Mesenchymal stem cell (in vitro differentiated cells and primary cell): ENCODE results near the gene COL23A1.
"Not testable (repeated sequence)": the region's sequence is repeated elsewhere in the genome, so short reads cannot be mapped to it uniquely, and the experiment has no call there.

ENCODE experiments used
- DNase-seq: peaks from one replicate; pipeline ENCODE4 v3.0.0-alpha.2; 2013
- H2AFZ ChIP-seq: one replicate; pipeline ENCODE4 v1.6.1; 2013; ENCODE audit warnings: low read depth, mild to moderate bottlenecking, control low read depth, inconsistent platforms, low read length, moderate library complexity
- H2AK5ac ChIP-seq: 2 replicates; pipeline ENCODE4 v1.6.1; 2013; ENCODE audit warnings: low read length, moderate library complexity, mild to moderate bottlenecking, inconsistent platforms; ENCODE audit not compliant: severe bottlenecking
- H2BK120ac ChIP-seq: one replicate; pipeline ENCODE4 v1.6.1; 2013; ENCODE audit warnings: low read depth, mild to moderate bottlenecking, inconsistent platforms, low read length, moderate library complexity
- H2BK12ac ChIP-seq, 2 experiments: one replicate each; pipeline ENCODE4 v1.6.1; 2013; ENCODE audit warnings: inconsistent platforms in 2 of 2, low read length in 2 of 2, mild to moderate bottlenecking in 2 of 2, moderate library complexity in 2 of 2, control low read depth in 1 of 2
- H2BK15ac ChIP-seq: one replicate; pipeline ENCODE4 v1.6.1; 2013; ENCODE audit warnings: mild to moderate bottlenecking, low read depth, inconsistent platforms; ENCODE audit not compliant: poor library complexity, severe bottlenecking
- H2BK5ac ChIP-seq: 2 replicates; pipeline ENCODE4 v1.6.1; 2013; ENCODE audit warnings: low read depth, mild to moderate bottlenecking, low read length, control low read depth, inconsistent platforms; ENCODE audit not compliant: poor library complexity, severe bottlenecking
- H3K14ac ChIP-seq, 2 experiments: one replicate each; pipeline ENCODE4 v1.6.1; 2013; ENCODE audit warnings: inconsistent platforms in 2 of 2, low read length in 2 of 2, control low read depth in 1 of 2, mild to moderate bottlenecking in 1 of 2, moderate library complexity in 1 of 2
- H3K18ac ChIP-seq, 2 experiments: one replicate each; pipeline ENCODE4 v1.6.1; 2013; ENCODE audit warnings: inconsistent platforms in 2 of 2, low read length in 2 of 2, control low read depth in 1 of 2, low read depth in 1 of 2, mild to moderate bottlenecking in 1 of 2
- H3K23ac ChIP-seq, 2 experiments: one replicate each; pipeline ENCODE4 v1.6.1; 2013; ENCODE audit warnings: inconsistent platforms in 2 of 2, low read length in 2 of 2, mild to moderate bottlenecking in 2 of 2, moderate library complexity in 2 of 2, control low read depth in 1 of 2
- H3K27ac ChIP-seq: 2 replicates; pipeline ENCODE4 v1.5.1; 2013; ENCODE audit warnings: mild to moderate bottlenecking, moderate library complexity, low read length, control low read depth, inconsistent platforms; ENCODE audit not compliant: poor library complexity, severe bottlenecking
- H3K27me3 ChIP-seq, 2 experiments: 2 replicates each; pipeline versions ENCODE4 v1.6.1 to v1.7.0; 2013; ENCODE audit warnings: low read length in 2 of 2, mild to moderate bottlenecking in 2 of 2, moderate library complexity in 2 of 2, control low read depth in 1 of 2, inconsistent platforms in 1 of 2; ENCODE audit not compliant: control insufficient read depth in 1 of 2, insufficient read depth in 1 of 2
- H3K36me3 ChIP-seq, 2 experiments: 2 replicates each; pipeline versions ENCODE4 v1.6.1 to v1.7.0; 2013; ENCODE audit warnings: low read length in 2 of 2, control low read depth in 1 of 2, inconsistent platforms in 1 of 2, low read depth in 1 of 2, mild to moderate bottlenecking in 1 of 2; ENCODE audit not compliant: insufficient read depth in 2 of 2, control insufficient read depth in 1 of 2
- H3K4ac ChIP-seq, 2 experiments: one replicate each; pipeline ENCODE4 v1.6.1; 2013; ENCODE audit warnings: inconsistent platforms in 2 of 2, low read length in 2 of 2, mild to moderate bottlenecking in 2 of 2, moderate library complexity in 2 of 2, control low read depth in 1 of 2, low read depth in 1 of 2
- H3K4me1 ChIP-seq: 2 replicates; pipeline ENCODE4 v1.6.1; 2013; ENCODE audit warnings: low read depth, low read length, control low read depth; ENCODE audit not compliant: control insufficient read depth, insufficient read depth
- H3K4me2 ChIP-seq: 2 replicates; pipeline ENCODE4 v1.6.1; 2013; ENCODE audit warnings: low read length, mild to moderate bottlenecking, inconsistent platforms; ENCODE audit not compliant: poor library complexity, severe bottlenecking
- H3K4me3 ChIP-seq, 2 experiments: 2 replicates each; pipeline versions ENCODE4 v1.5.1 to v1.7.0; 2013; ENCODE audit warnings: low read length in 2 of 2, mild to moderate bottlenecking in 2 of 2, control low read depth in 1 of 2, low read depth in 1 of 2; ENCODE audit not compliant: insufficient read depth in 1 of 2
- H3K79me1 ChIP-seq: replicated peaks from 2 replicates; pipeline ENCODE4 v1.6.1; 2013; ENCODE audit warnings: mild to moderate bottlenecking, control low read depth, low read length, inconsistent platforms; ENCODE audit not compliant: poor library complexity, severe bottlenecking
- H3K9ac ChIP-seq: 2 replicates; pipeline ENCODE4 v1.7.0; 2013; ENCODE audit warnings: mild to moderate bottlenecking, low read length, moderate library complexity
- H3K9me3 ChIP-seq: 2 replicates; pipeline ENCODE4 v1.7.0; 2013; ENCODE audit warnings: mild to moderate bottlenecking, low read length; ENCODE audit not compliant: control insufficient read depth
- H4K8ac ChIP-seq: one replicate; pipeline ENCODE4 v1.6.1; 2013; ENCODE audit warnings: inconsistent platforms, mild to moderate bottlenecking, low read length, moderate library complexity
- H4K91ac ChIP-seq: one replicate; pipeline ENCODE4 v1.6.1; 2013; ENCODE audit warnings: mild to moderate bottlenecking, low read length, inconsistent platforms
- WGBS: methylation state at CpG from one replicate; pipeline ENCODE4 v1.1.7; 2013; ENCODE audit warnings: mixed read lengths; 5-methylcytosine and 5-hydroxymethylcytosine counted together

The COL23A1 gene

GRCh38 chr5:178585421-178585820 lies 4.8 kb downstream of the COL23A1 start:
- H3K36me3 ChIP-seq, H2AK5ac ChIP-seq, H2BK15ac ChIP-seq, H3K9me3 ChIP-seq, H3K14ac ChIP-seq, H3K18ac ChIP-seq, H4K91ac ChIP-seq, H4K8ac ChIP-seq, H2AFZ ChIP-seq, H2BK5ac ChIP-seq, H3K4me3 ChIP-seq, H3K23ac ChIP-seq, H3K9ac ChIP-seq, H3K79me1 ChIP-seq, H2BK12ac ChIP-seq, H3K4me2 ChIP-seq, H3K4ac ChIP-seq, H3K27ac ChIP-seq, H2BK120ac ChIP-seq: not testable (repeated sequence)
- WGBS: 81% methylated on average over 11 of the region's 11 CpGs
- peak; percentile 23 for DNase-seq
- H3K27me3 ChIP-seq: peaks cover 25 to 53% of the 10 kb centered on the region in 2 experiments
- H3K4me1 ChIP-seq: peaks cover 12% of the 10 kb centered on the region

GRCh38 chr5:178583279-178583678 lies 6.9 kb downstream of the COL23A1 start:
- no peaks in the 10 kb centered on the region for H3K36me3 ChIP-seq
- H3K14ac ChIP-seq: no peak overlapping the region
- no peak overlapping the region for H3K18ac ChIP-seq
- H3K9ac ChIP-seq: no peak overlapping the region
- H4K91ac ChIP-seq: no peak overlapping the region
- no peak overlapping the region for H2AK5ac ChIP-seq
- no peak overlapping the region for H4K8ac ChIP-seq
- no peaks in the 10 kb centered on the region for H3K79me1 ChIP-seq
- H2AFZ ChIP-seq: no peak overlapping the region
- no peak overlapping the region for H3K4ac ChIP-seq
- no peaks in the 10 kb centered on the region for H3K9me3 ChIP-seq
- H2BK15ac ChIP-seq: no peak overlapping the region
- H2BK12ac ChIP-seq: no peak overlapping the region
- no peak overlapping the region for H2BK120ac ChIP-seq
- no peak overlapping the region for H3K27ac ChIP-seq
- no peak overlapping the region for H3K4me3 ChIP-seq
- 90% methylated on average over 8 of the region's 8 CpGs for WGBS
- no peak for DNase-seq
- H3K4me2 ChIP-seq: no peak overlapping the region
- peaks cover 12 to 44% of the 10 kb centered on the region in 2 experiments for H3K27me3 ChIP-seq
- H2BK5ac ChIP-seq: no peak overlapping the region
- H3K4me1 ChIP-seq: no peaks in the 10 kb centered on the region
- no peak overlapping the region for H3K23ac ChIP-seq

GRCh38 chr5:178582291-178582690 lies 7.9 kb downstream of the COL23A1 start:
- no peak overlapping the region for H2AK5ac ChIP-seq
- H2AFZ ChIP-seq: no peak overlapping the region
- H2BK5ac ChIP-seq: no peak overlapping the region
- no peak overlapping the region for H3K4me2 ChIP-seq
- no peak overlapping the region for H3K4ac ChIP-seq
- no peak overlapping the region for H2BK12ac ChIP-seq
- H4K8ac ChIP-seq: no peak overlapping the region
- H3K14ac ChIP-seq: no peak overlapping the region
- no peak for DNase-seq
- H4K91ac ChIP-seq: no peak overlapping the region
- H3K18ac ChIP-seq: no peak overlapping the region
- H3K9me3 ChIP-seq: no peaks in the 10 kb centered on the region
- H3K36me3 ChIP-seq: no peaks in the 10 kb centered on the region
- no peaks in the 10 kb centered on the region for H3K79me1 ChIP-seq
- H2BK15ac ChIP-seq: no peak overlapping the region
- no peak overlapping the region for H2BK120ac ChIP-seq
- WGBS: 85% methylated on average over 13 of the region's 13 CpGs
- H3K4me3 ChIP-seq: no peak overlapping the region
- peaks cover 4 to 42% of the 10 kb centered on the region in 2 experiments for H3K27me3 ChIP-seq
- H3K27ac ChIP-seq: no peak overlapping the region
- H3K23ac ChIP-seq: no peak overlapping the region
- no peaks in the 10 kb centered on the region for H3K4me1 ChIP-seq
- H3K9ac ChIP-seq: no peak overlapping the region

- no peak for DNase-seq
- Histone ChIP-seq H2BK120ac (no peak overlapping the region), H3K79me1 (no peaks in the 10 kb centered on the region), H3K9ac (no peak overlapping the region), H2AFZ (no peak overlapping the region), H3K23ac (no peak overlapping the region), H3K4me1 (peaks cover under 1% of the 10 kb centered on the region), H3K36me3 (no peaks in the 10 kb centered on the region), H3K27me3 (peaks cover 4 to 36% of the 10 kb centered on the region in 2 experiments), H2AK5ac (no peak overlapping the region), H3K9me3 (no peaks in the 10 kb centered on the region), H2BK12ac (no peak overlapping the region), H3K4ac (no peak overlapping the region), H4K8ac (no peak overlapping the region), H3K4me2 (no peak overlapping the region), H4K91ac (no peak overlapping the region), H2BK15ac (no peak overlapping the region), H3K14ac (no peak overlapping the region), H3K4me3 (no peak overlapping the region), H3K18ac (no peak overlapping the region), H2BK5ac (no peak overlapping the region), H3K27ac (no peak overlapping the region)
- 74% methylated on average over 3 of the region's 3 CpGs for WGBS
These were observed 8.6 kb downstream of the COL23A1 start for GRCh38 chr5:178581621-178582020.
